NCI-H2081 treated with DMSO at 0.1 percent for 48 hours (cell line): ENCODE measurements around the gene AGAP1.
"Not testable (repeated sequence)": the region's sequence is repeated elsewhere in the genome, so short reads cannot be mapped to it uniquely, and the experiment has no call there.

Source experiments
- DNase-seq: peaks from one replicate; lab custom pipeline; 2025; lab: John Stamatoyannopoulos, UW

Gene AGAP1

DNA sequence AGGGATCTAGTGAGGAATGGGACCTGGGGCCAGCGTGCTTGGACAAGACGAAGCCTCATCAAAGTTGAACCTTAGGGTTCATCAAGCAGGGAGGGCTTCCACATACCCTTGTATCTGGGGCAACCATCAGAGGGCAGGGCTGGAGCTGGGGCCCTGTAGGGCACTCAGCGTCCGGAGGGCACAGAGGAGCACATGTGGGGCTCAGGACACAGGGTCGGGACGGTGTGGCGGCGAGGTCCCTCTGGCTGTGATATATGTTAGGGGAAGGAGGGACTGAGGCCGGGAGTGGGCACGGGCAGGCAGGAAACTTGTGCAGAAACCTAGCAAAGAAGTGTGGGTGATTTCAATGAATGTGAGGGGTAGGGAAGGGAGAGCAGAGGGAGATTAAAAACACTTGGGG, 244.0 kb downstream of the AGAP1 start:
- no peak for DNase-seq

GRCh38 chr2:235739704-235740415, 246.0 kb downstream of the AGAP1 start:
- DNase-seq: no peak

- DNase-seq: no peak
Measured at GRCh38 chr2:235740821-235741220, 247.0 kb downstream of the AGAP1 start.

DNA sequence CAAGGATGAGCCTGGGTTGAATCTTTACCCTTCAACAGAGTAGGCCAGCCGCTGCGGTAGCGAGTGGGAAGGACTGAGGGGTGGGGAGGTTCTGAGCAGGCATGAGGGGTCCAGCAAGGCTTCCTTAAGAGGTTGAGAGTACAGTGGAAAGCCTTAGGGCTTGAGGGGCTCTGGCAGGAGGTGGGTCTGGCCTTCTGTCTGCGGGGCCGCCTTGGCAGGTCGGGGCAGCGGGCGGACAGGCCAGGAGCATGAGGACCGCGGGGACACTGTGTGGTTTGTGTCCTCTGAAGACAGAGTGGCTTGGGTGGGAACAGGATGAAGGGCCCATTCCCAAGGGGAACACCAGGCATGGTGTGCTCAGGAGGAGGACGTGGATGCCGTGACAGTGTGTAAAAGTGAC, 250.3 kb downstream of the AGAP1 start:
- DNase-seq: no peak

DNA sequence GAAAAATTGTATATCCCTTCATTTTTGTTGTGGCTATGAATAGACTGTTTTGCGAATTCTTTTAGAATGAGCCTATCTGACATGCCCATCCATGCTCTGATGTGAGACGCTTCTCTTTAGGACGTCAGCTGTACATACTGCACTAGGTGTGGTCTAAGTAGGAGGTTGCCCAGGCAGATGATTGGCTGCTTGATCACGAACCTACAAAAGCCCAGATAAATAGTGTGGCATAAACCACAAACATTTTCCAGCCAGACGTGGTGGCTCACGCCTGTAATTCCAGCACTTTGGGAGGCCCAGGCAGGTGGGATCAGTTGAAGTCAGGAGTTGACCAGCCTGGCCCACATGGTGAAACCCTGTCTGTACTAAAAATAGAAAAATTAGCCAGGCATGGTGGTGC, 251.8 kb downstream of the AGAP1 start:
- DNase-seq: no peak

DNA sequence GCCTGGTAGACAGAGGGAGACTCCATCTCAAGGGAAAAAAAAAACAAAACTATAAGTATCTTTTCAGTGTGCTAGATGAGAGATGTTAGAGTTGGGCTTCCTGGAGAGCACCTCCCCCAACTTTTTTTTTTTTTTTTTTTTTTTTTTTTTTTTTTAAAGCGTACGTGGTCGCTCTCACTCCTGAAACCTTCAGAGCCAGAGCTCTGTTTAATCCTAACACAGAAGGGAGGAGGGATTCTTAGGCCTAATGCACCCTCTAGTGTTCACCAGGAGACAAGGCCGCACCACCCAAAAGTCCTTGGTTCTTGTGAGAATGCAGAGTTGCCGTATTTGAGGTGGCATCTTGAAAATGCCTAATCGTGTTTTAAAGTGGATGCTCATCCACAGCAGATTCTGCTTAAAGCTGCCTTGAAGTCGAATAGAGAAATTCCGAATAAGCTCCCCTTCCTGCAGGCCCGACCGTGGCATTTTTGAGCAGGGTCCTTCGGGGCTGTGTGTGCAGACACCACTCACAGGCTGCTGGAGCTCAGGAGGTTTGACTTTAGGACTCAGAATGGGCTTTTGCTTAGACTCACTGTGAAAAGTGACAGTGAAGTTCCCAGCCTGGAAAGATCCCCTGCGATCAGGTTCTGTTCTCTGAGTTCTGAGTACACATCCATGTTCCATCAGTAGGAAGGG, 252.6 kb downstream of the AGAP1 start:
- DNase-seq: no peak

GRCh38 chr2:235747001-235747785, 253.3 kb downstream of the AGAP1 start:
- no peak for DNase-seq

DNA sequence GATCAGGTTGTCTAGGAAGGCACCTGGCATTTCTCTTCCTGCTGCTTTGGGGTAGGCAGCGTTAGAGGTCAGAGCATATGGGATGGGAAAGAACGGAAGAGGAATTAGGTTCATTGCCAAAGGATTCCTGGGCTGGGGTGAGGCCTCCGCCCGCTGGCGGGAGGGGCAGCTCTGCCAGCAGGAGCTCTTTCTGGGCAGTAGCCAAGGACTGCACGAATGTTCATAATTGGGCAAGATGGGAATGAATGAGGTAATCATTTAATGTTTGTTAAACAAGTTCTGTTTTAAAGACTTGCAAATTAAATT, 253.9 kb downstream of the AGAP1 start:
- DNase-seq: peak; percentile 43

GRCh38 chr2:235749121-235749770, 255.4 kb downstream of the AGAP1 start:
- DNase-seq: no peak

GRCh38 chr2:235749771-235750160, 255.9 kb downstream of the AGAP1 start:
- DNase-seq: no peak

DNA sequence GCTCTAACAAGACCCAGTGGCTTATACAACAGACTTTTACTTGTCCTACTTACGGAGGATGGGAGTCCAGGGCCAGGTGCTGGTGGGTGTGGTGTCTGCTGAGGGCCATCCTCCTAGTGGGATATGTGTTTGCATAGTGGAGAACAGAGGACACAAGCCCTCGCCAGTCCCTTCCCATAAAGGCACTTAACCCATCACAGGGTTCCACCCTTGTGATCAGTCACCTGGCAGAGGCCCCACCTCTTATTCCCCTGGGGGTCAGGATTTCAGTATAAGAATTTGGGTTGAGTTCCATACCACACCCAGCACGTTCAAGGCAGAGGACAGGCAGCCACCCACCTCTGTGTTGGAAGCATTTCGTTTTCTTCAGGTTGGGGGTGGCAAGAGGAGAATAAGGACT, 259.0 kb downstream of the AGAP1 start:
- no peak for DNase-seq

DNA sequence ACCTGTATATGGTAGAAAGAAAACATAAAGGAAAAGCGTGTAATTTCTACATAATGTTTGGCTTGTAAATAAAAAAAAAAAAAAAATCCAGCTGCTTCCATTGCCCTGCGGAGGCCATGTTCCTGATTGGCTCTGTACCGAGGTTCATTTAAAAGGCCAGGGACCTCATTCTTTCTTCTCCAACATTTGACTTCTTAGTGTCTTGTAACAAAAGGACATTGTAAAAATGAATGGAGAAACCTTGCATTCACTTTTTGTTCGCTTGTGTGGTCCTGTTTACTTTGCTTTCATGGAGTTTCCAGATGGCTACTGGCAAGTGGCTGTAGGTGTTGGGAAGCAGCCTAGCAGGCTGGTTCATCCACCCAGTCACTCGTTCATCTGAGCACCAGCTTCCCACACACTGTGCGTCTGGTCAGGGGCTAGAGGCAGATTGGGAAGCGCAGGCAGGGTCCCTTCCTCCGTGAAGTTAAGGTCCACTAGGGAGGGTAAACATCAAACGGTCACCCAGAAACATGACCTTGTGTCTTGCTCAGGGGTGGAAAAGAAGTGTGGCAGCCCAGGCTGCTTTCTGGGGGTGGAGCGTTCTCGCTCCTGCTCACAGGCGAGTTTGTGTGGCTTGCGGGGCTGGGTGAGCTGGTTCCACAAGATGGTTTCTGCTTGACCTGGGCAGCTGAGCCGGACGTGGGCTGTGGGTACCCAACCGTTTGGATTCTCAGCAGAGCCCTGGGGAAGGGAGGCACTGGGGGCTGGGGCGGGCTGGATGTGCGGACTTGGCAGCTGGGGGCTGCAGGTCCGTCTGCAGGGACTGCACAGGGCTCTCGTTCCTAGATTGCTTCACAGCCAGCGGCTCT, 260.7 kb downstream of the AGAP1 start:
- no peak for DNase-seq

GRCh38 chr2:235756491-235756890, 262.6 kb downstream of the AGAP1 start:
- no peak for DNase-seq

DNA sequence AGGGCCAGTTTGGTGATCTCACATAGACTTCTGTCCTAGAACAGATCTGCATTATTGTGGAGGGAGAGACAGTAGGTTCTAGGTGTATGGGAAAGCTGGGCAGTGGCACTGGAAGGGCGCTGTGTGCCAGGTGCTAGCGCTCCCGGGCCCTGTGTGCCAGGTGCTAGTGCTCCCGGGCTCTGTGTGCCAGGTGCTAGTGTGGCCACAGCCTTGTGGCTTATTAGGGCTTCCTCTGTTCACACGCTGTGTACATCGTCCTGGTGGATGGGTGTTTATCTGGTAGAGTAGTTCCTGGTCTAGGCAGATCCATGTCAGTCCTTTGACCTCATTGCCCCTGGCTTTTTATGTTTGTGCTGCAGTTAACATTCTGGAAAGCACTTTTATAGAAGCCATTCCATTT, 263.4 kb downstream of the AGAP1 start:
- DNase-seq: no peak

- no peak for DNase-seq
Measured at GRCh38 chr2:235757640-235758039, 263.8 kb downstream of the AGAP1 start.

DNA sequence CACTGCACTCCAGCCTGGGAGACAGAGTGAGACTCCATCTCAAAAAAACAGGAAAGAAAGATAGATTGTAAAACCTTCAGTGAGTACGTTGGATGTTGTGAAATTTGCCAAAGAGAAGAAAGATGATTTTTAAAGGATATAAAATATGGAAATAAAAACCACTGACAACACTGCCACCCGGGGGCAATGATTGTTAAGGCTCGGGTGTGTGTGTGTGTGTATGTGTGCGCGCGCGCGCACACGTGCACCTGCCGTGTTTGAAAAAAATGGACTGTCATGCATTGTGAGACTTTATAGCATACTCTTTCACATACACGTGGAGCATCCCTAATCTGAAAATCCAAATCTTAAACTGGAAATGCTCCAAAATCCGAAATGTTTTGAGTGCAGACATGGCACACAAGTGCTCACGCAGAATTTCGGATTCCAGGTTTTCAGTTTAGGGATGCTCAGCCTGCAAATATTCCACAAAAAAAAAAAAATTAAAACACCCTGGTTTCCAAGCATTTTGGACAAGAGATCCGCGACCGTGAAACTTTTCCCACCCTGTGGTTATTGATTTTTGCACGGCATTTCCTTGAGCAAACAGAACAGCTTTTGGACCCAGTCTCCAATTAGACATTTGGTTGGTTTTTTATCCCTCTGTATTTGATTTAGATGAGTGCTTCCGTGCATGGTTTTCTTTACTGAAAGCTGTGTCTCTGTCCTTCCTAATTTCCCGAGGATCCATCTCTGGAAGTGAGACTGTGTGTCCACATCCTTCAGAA, 269.2 kb downstream of the AGAP1 start:
- DNase-seq: no peak

DNA sequence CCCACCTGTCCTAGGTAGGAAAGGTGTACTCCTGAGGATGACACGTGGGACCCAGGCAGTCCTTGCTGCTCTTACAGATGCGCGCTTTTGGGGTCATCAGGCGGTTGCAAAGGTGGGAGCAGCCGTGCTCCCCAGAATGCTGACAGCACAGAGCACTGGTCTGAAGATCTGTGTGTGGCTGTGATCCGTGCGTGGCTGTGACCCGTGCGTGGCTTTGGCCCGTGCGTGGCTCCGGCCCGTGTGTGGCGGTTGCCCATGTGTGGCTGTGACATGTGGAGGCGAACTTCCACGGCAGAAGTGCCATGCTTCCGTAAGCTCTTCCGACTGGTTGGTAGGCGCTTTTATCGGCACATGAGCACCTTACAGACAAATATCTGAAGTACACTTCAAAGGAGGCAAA, 270.0 kb downstream of the AGAP1 start:
- DNase-seq: no peak

DNA sequence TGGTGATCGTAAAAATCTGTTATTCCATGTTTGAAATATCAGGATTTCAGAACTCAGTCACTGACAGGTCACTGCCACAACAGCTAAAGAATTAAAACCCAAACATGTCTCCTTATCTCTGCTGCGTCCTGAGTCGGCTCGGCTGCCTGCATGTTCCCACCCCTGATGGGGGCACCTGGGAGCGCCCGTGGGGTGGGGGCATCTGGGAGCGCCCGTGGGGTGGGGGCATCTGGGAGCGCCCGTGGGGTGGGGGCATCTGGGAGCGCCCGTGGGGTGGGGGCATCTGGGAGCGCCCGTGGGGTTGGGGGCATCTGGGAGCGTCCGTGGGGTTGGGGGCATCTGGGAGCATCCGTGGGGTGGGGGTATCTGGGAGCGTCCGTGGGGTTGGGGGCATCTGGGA, 270.6 kb downstream of the AGAP1 start:
- DNase-seq: not testable (repeated sequence)

DNA sequence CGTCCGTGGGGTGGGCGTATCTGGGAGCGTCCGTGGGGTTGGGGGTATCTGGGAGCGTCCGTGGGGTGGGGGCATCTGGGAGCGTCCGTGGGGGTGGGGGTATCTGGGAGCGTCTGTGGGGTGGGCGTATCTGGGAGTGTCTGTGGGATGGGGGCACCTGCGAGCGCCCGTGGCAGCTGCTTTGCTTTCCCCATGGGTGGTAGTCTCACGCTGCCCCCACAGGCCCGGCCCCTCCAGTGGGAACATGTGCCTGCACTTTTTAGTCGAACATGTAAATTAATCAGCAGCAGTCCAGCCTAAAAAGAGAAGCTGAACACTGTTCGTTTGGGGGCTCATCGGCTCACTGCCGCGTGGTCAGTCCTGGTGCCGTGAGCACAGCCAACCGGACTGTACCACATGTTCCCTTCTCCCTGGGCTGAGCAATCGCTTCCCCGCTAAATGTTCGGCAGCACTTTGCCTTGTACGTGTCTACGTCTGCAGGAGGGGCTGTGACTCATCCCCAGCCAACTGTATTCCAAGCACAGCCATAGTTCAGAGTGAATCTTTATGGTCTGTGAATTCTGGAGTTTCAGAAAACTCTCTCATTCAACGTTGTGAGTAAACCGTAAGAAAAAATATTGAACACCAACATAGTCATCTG, 271.5 kb downstream of the AGAP1 start:
- DNase-seq: no peak

DNA sequence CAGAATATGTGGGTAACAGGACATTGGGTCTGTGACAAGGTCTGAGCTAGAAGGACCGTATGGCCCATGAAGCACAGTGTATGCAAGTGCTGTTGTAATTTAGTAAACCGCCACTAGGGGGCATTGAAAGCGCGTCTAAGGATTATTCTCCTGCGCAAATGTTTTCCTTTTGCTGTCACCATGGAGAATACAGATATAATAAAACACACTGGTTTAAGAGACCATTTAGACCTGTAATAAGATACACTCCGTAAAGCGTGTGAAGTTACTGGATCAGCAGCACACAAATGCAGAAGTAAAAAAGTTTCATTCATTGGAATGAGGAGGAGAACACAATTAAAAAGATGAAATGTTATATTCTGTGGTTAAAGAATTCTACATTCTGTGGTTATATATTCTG, 272.4 kb downstream of the AGAP1 start:
- DNase-seq: peak; percentile 60

- no peak for DNase-seq
Measured at GRCh38 chr2:235768606-235769005, 274.8 kb downstream of the AGAP1 start.
